DLD1 (cell line): ENCODE data around the gene GAGE10.
"Not testable (repeated sequence)": the region's sequence is repeated elsewhere in the genome, so short reads cannot be mapped to it uniquely, and the experiment has no call there.

ENCODE experiments used
- in situ Hi-C: cut with HindIII; loops from 2 replicates; pipeline ENCODE4 v1.10.0; 2017; ENCODE audit warnings: low sequenced_read_pairs

Gene GAGE10

DNA sequence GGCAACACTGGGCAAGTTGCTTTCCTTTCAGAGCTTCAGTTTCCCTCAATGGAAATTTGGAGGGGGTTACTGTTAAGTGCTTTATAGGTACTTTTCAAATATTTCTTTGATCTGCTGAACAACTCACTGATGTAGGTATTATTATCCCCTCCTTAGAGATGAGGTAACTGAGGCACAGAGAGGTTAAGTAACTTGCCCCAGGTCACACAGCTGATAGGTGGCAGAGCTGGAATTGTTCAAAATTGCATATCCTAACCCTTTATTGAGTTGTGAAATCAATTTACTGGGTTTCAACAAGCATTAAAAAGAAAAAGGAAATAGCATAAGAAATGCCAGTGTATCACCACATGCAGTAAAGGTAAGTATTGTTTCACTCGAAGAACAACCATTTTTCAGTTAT lies 27.2 kb upstream of the GAGE10 start:
- in situ Hi-C loops, result no loop called here

DNA sequence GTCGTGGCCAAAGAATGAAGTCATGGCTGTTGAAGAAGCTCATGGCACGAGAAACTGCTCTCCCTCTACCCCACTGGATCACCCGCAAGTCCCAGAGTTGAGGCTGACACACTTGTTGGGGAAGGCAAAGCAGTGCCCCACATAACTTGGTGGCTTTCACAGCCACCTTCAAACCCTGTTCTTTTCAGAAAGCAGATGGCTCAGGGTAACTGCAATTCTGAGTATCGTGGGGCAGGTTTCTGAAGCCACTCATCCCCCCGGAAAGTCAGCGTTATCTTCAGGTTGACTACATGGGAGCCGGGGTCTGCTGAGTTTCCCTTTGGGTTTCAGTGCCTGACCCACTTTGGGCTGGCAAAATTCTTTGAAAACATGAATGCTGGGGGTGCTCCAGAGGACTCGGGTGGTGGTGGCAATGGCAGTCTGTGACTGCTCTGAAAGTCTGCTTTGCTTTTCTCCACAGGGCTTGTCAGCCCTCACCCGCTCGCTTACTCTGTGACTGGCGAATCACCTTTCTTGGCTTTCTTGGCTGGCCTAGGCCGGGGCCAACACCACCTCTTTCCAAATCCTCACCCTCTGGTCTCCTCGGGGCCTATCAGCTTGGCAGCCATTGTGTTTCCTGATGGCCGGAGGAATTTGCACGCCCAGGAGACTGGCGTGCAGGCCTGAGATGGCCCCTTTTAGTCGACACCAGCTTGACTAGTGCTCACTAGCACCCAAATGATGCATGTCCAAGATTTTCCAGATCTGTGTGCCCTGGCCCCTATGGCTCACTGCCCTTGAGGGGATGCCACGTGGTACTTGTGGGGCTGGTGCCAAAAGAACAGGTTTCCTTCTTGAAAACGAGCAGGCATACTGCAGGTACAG lies 26.5 kb upstream of the GAGE10 start:
- in situ Hi-C loops, result no loop called here

DNA sequence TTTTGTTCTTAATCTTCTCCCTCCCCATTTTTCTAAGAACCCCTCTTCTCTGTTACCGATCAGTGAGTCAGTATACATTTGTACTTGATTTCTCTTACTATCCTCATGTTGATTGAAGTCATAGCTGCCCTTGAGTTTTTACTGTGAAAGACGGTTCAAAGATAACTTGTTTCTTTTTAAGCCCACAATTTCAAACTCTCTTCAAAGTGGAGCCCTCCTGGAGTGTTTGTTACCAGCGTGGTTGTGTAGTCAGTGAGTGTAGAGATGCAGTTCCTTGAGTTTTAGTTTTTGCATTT lies 26.0 kb upstream of the GAGE10 start:
- in situ Hi-C loops, result no loop called here

DNA sequence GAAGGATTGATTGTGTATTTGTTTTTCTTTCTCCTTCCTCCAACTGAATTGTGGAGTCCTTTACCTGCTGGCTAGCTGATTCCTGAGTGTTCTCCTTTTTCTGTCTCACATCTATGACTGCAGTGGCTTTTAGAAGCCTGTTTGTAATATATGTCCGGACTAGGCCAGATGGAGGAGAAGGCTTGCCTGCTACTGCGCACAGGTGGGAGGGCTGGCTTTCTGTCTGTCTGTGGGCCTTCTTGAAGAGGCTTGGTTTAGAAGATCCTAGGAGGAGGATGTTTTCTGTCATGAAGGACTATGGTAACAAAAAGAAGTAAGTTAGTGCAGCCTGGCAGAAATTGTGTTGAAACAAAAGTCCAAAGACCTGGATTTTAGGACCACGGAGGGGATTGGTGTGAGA lies 25.4 kb upstream of the GAGE10 start:
- in situ Hi-C loops, result no loop called here

DNA sequence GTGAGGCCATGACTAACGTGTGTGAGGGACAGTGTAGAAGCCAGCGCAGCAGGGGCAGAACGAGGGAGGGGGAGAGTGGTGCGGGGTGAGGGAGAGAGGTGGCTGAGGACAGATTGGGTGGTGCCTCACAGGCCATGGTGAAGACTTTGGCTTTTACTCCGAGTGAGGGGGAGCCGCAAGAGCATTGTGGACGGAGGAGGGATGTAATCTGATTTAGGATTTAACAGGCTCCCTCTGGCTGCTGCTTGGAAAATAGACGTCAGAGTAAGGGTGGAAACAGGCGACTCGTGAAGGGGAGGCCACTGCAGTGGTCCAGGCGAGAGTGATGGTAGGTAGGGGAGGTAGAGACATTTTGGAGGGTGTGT lies 20.8 kb upstream of the GAGE10 start:
- in situ Hi-C loops, result no loop called here

DNA sequence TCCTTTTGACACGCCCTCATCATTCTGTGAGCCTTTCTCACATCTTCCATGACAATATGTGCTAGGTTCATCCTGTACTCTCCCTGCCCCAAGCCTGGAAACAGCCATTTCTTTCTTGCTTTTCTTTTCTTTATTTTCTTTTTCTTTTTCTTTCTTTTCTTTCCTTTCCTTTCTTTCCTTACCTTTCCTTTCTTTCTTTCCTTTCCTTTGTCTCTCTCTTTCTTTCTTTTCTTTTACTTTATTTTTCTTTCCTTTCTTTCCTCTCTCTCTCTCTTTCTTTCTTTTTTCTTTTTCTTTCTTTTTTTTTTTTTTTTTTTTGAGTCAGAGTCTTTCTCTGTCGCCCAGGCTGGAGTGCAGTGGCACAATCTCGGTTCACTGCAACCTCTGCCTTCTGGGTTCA lies 19.2 kb upstream of the GAGE10 start:
- in situ Hi-C loops, result no loop called here

DNA sequence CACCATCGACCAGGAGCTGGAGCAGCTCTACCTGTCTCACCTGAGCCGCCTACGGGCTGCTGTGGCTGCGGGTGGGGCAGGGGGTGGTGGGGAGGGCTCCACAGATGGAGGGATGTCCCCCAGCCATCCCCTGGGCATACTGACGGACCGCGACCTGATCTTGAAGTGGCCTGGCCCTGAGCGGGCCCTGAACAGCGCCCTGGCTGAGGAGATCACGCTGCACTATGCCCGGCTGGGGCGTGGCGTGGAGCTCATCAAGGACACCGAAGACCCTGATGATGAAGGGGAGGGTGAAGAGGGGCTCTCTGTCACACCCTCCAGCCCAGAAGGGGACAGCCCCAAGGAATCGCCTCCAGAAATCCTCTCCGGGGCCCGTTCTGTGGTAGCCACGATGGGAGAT lies 17.3 kb upstream of the GAGE10 start:
- in situ Hi-C loops, result no loop called here

DNA sequence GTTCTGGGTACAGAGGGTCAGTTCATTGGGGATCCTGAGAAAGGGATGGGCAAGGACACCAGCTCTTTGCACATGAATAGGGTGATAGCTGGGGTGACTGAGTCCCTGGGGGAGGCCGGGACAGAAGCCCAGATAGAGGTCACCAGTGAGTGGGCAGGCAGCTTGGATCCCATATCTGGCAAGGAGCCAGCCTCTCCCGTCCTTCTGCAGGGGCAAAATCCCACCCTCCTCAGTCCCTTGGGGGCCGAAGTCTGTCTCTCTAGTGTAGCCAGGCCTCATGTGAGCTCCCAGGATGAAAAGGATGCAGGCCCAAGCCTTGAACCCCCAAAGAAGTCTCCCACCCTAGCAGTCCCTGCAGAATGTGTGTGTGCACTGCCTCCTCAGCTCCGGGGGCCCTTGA lies 16.9 kb upstream of the GAGE10 start:
- in situ Hi-C loops, result no loop called here

DNA sequence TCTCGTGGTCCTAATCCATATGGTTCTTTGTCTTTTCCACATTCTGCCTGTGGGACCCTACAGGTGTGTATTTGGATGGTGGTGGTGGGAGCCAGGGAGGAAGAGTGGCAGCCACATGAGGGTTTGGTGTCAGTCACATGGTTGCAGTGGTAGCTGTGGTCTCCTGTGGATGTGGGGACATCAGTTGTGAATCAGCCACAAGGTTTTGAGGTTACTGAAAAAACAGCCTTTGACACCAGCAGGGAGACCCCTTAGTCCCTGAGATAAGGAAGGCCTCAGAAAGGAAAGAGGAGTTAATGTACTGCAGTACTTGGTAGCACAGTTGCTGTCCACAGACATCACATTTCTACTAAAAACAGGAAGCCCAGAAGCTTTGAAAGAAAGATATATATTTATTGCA lies 15.8 kb upstream of the GAGE10 start:
- in situ Hi-C loops, result no loop called here

DNA sequence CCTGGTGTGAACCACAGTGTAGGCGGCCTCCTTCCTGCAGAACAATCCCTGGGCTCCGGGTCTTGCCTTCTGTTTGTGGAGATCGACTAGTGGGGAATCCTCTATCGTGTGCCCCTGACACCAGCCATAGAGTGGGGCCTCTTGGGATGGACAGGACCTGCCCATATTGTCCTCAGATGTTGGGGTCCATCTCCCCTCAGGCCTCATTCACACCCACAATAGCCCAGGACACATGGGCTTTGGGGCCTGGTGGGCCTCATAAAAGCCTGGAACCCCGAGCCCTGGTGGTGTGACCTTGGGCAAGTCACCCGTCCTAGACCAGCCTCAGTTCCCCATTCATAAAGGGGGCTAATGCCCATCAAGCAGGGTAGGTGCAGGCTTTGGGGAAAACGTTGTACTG lies 13.2 kb upstream of the GAGE10 start:
- in situ Hi-C loops, result no loop called here

DNA sequence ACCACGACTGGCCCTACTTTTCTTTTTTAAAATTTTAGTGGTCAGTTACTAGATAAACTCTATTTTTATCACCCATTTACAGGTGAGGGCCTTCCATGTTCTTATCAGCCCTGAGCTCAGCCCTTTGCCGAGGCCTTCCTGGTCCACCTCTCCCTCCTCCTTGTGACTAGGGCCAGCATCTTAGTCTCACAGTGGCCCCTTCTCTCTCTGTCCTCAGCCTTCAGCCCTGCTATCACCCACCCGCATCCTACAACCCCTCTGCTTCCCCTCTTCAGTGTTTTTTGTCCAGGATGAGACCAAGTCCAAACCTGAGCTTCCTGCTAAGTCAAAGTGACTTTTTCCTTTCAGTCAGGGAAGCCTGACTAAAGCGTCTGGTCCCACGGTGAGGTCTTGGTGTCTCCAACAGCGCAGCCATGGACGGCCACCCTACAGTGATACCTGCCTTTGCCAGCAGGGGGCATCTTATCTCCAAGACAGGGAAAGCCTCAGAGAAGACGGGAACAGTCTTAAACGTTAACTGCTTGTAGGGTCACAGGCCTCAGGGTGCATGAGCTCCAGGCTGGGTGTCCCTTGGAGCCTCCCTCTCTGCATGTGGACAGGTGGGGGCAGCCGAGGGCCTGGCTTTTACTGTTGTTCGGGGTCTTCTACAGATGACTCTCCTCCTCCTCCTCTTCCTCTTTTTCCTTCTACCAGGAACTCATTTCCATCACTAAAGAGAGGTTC lies 11.7 kb upstream of the GAGE10 start:
- in situ Hi-C loops, result no loop called here

DNA sequence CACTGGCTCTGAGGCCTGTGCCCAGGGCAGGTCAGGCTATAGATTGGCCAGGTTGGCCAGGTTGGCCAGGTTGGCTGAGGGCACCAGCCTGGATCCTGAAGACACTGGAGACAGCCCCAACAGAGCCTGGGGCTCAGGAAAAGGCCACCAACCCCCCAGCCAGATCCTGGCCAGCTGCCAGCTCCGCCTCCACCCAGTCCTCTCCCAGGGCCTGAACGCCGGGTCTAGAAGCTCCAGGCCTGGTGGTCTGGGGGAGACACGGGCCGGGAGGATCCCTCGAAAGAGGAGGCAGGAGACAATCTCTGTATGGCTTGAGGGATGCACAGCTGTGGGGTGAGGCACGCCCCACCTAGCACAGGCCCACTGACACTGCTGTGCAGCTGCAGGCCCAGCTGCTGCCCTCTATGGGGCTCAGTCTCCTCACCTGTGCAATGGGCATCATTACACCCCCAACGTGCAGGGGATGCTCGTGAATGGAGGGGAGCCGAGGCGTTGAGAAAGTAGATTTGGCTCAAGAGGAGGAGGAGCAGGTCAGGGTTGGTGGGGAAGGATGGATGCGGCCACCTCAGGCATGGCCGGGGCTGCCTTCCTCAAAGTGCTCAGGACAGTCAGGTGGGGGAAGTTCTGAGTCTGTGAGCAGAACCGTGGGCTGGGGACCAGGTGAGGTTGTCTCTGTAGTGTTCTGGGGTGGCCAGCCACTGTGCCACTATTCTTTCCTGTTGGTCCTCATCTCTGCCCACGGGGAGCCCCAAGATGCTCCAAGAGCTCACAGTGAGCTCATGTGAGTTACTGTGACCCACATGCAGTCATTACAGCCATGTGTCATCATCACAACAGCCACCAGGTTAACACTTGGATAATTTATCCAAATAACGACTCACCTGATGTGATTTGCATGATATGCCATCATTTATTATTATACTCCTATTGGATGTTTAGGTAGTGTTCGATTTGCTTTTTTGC lies 10.8 kb upstream of the GAGE10 start:
- in situ Hi-C loops, result no loop called here

DNA sequence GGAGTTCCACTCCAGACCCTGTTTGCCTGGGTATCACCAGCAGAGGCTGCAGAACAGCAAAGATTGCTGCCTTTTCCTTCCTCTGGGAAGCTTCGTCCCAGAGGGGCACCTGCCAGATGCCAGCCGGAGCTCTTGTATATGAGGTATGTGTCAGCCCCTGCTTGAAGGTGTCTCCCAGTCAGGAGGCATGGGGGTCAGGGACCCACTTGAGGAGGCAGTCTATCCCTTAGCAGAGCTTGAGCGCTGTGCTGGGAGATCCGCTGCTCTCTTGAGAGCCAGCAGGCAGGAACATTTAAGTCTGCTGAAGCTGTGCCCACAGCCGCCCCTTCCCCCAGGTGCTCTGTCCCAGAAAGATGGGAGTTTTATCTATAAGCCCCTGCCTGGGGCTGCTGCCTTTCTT lies 4.2 kb upstream of the GAGE10 start:
- in situ Hi-C loops, result not testable (repeated sequence)

DNA sequence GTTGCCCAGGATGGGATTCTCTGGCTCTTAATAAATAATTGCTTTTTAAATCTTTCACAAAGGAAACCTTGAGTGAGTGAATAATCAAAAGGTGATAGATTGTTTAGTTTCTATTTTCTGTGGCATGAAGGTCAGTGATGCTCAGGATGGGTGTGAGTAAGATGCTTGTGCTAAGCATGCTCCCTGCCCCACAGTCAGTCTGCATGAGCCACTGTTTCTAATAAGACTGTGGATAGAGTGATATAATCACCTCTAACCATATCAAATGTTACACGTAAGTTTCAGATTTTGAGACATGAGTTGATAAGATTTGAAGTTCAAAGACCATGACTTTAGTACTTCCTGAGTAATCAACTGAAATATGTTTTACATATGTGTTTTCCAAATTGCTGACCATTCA lies 2.7 kb upstream of the GAGE10 start:
- in situ Hi-C loops, result no loop called here

DNA sequence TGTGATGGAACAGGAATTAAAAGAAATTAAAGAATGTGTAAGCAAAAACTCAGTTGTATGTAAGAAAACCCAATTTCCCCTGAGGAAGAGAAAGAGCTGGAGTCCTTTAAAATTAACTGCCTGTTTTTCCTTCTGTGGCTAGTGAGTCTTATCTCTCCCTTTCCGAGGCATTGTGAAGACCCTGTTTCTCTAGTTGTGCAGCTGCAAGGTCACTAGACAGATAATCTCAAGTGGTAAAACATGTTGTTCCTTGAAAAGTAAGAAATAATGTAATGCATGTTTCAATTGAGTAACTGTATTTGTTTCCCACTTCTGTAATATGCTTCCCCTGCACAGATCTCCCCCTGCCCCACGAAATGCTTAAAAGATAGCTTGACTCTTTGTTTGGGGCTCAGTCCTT lies 4.3 kb downstream of the GAGE10 start:
- in situ Hi-C loops, result not testable (repeated sequence)

DNA sequence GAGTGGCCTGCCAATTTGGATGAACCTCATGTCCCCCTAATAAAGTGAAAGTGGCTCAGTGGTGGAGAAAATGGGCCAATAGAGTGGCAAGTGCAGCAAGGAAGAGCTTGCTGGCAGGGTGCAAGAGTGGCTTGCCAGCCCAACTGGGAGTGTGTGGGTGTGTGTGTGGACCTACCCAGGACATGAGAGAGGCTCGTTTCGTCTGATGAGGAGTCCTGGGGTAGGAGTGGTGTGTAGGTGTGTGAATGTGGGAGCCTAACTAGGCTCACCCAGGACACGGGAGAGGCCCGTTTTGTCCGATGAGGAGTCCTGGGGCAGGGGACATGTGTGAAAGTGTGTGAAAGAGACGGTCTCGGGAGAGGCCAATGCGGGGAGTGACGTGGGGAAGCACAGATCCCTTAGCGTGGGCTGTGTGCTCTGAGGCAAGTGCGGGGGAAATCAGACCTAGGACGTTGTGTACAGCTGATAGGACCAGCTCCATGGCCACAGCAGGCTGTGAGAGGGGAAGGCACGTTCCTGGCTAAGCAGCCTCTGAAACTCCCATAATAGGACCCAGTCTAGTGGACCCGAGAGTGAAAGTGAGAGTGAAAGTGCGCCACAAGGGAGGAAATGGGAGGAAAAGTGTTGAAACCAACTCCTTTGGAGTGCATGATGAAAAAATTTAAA lies 5.3 kb downstream of the GAGE10 start:
- in situ Hi-C loops, result no loop called here

DNA sequence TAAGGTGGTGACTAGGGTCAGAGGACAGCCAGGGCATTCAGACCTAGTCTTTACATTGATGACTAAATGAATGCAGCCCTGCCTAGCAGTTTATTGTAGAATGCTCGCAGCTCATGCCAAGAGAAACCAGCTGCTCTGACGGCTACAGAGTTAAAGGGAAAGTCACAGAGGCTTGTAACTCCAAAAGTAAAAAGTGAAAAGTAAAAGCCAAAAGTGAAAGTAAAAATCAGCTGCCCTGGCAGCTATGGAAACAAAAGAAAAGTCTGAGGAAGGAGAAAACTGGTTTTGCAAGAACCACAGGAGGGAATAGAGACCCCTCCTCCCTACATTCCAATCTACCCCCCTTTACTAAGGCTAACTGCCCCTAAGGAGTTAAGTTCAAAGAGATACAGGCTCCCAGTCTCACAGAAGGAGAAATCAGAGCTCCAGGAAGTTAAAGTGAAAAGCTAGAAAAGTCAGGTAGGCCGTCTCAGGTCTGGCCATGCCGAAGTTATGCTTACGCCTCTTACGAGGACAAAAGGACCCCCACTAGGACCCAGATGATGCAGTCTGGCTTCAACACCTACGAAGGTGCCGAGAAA lies 6.0 kb downstream of the GAGE10 start:
- in situ Hi-C loops, result no loop called here

DNA sequence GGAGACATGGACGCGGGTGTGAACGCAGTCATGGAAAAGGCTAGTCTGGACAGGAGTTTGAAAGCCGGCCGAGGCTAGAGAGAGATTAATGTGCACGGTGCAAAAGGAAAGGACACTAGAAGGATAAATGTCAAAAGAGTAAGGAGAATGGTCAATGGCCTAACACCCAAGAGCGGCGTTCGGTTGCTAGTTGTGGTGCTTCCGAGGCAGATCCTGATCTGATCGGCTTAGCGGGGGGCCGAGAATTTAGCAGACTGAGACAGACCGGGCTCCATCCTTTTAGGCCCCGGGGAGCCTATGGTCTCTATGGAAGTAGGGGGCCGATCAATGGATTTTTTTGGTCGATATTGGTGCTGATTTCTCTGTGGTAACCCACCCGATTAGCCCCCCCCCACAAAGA lies 6.9 kb downstream of the GAGE10 start:
- in situ Hi-C loops, result no loop called here

DNA sequence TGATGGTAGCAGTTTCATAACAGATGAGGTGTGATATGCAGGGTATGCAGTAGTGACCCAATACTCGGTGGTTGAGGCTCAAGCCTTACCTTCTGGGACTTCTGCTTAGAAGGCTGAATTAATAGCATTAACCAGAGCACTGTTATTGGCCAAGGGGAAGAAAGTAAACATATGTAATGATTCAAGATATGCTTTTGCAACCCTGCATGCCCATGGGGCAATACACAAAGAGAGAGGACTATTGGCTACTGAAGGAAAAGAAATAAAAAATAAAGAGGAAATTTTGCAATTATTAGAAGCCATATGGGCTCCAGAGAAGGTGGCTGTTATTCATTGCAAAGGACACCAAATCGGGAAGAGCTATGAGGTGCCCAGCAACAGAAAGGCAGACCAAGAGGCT lies 8.7 kb downstream of the GAGE10 start:
- in situ Hi-C loops, result no loop called here

DNA sequence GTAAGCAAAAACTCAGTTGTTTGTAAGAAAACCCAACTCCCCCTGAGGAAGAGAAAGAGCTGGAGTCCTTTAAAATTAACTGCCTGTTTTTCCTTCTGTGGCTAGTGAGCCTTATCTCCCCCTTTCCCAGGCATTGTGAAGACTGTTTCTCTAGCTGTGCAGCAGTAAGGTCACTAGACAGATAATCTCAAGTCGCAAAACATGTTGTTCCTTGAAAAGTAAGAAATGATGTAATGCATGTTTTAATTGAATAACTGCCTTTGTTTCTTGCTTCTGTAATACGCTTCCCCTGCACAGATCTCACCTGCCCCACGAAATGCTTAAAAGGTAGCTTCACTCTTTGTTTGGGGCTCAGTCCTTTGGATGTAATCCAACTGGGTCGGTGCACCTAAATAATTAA lies 12.6 kb downstream of the GAGE10 start:
- in situ Hi-C loops, result no loop called here

DNA sequence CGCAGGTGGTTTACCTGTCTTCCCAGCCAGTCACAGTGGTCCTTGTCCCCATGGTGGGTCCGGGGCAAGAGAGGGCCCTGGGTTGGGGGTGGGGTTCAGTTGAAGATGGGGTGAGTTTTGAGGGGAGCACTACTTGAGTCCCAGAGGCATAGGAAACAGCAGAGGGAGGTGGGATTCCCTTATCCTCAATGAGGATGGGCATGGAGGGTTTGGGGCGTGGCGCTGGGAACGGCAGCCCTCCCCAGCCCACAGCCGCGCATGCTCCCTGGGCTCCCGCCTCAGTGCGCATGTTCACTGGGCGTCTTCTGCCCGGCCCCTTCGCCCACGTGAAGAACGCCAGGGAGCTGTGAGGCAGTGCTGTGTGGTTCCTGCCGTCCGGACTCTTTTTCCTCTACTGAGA lies 18.3 kb downstream of the GAGE10 start, which contains the start of gene GAGE12J:
TSS of gene GAGE12J (plus strand) at position 301 of the 400 bp plus-strand sequence. CDS start 1,157 bp downstream, outside the sequence.
- in situ Hi-C loops, result not testable (repeated sequence)
